ENCODE results near the gene DCAF17. TPM values are rescaled to one million over a fixed set of nuclear protein-coding genes. Genes with fewer than 3 reads are reported as not detected.

The DCAF17 gene
- total and polyA plus RNA-seq, 7 donors = 3.1 to 10.8 (median 7.5) TPM

DNA sequence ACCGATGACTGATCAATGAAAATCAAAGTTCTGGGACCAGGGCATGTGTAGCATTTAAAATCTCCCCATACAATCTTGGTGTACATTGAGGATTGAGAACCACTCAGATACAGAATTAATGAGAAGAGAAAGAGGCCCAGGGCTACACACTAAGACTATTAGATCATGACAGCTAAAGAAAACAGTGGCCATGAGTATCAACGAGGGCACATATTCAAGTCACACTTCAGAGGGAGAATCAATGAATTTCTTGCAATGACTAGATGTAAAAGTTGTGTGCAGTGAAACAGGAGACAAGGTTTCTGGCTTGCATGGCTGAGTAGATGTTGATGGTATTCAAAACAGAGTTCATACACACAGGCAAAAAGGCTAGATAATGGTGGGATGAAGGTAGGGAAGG is 29.3 kb upstream of the DCAF17 start:
- Histone ChIP-seq H3K27me3 (ENCODE audit: insufficient read depth in 3 of 3, low read length in 2 of 3) (no peaks in the 10 kb centered on the region), H3K36me3 (ENCODE audit: insufficient read depth in 1 of 2, low read depth in 1 of 2) (no peaks in the 10 kb centered on the region), H3K9me3 (peaks cover 5% of the 10 kb centered on the region), H3K4me1 (no peaks in the 10 kb centered on the region), H3K27ac (no peak overlapping the region), H3K4me3 (no peak overlapping the region)
- TF ChIP-seq CTCF (IDR thresholded peaks at IDR 0.05) = no peak
- ATAC-seq (no peak), DNase-seq (no peak)
- 94 to 98% (median 94%) methylated on average over 2 of the region's 2 CpGs for WGBS, 3 donors
- intact Hi-C loops (cut with DNase I) = no loop called here

GRCh38 chr2:171405546-171405945 is 28.5 kb upstream of the DCAF17 start:
- WGBS, 3 donors = 94 to 100% (median 95%) methylated on average over 1 of the region's 1 CpG
- Histone ChIP-seq H3K36me3 (ENCODE audit: insufficient read depth in 1 of 2, low read depth in 1 of 2) (no peaks in the 10 kb centered on the region), H3K27ac (no peak overlapping the region), H3K27me3 (ENCODE audit: insufficient read depth in 3 of 3, low read length in 2 of 3) (no peaks in the 10 kb centered on the region), H3K9me3 (peaks cover 5% of the 10 kb centered on the region), H3K4me1 (no peaks in the 10 kb centered on the region), H3K4me3 (no peak overlapping the region)
- no peak for ATAC-seq
- intact Hi-C loops (cut with DNase I) = no loop called here
- no peak for TF ChIP-seq CTCF (IDR thresholded peaks at IDR 0.05)
- DNase-seq = no peak

DNA sequence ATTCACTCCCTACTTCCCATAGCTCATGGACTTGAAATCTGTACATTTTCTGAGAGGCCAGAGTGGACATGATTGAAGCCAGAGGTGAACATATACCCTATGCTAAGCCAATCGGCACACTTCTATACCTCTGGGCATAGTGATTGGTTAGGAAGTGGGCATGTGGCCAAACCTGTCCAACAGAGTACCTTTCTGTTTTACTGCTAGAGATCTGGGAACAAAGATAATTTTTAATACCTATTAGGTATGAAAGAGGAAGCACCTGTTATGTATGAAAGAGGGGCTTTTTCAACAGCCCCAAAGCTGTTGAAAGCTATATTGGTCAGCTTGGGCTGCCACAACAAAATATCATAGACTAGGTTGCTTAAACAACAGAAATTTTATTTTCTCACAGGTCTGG is 28.0 kb upstream of the DCAF17 start:
- 77 to 94% (median 86%) methylated on average over 1 of the region's 1 CpG for WGBS, 3 donors
- Histone ChIP-seq H3K4me1 (no peaks in the 10 kb centered on the region), H3K27ac (no peak overlapping the region), H3K27me3 (ENCODE audit: insufficient read depth in 3 of 3, low read length in 2 of 3) (no peaks in the 10 kb centered on the region), H3K36me3 (ENCODE audit: insufficient read depth in 1 of 2, low read depth in 1 of 2) (no peaks in the 10 kb centered on the region), H3K4me3 (no peak overlapping the region), H3K9me3 (peaks cover 5% of the 10 kb centered on the region)
- ATAC-seq (no peak), DNase-seq (no peak)
- no peak for TF ChIP-seq CTCF (IDR thresholded peaks at IDR 0.05)
- intact Hi-C loops (cut with DNase I) = no loop called here

- Histone ChIP-seq H3K4me3 (no peak overlapping the region), H3K9me3 (peaks cover under 1% of the 10 kb centered on the region), H3K27me3 (ENCODE audit: insufficient read depth in 3 of 3, low read length in 2 of 3) (no peaks in the 10 kb centered on the region), H3K36me3 (ENCODE audit: insufficient read depth in 1 of 2, low read depth in 1 of 2) (no peaks in the 10 kb centered on the region), H3K4me1 (no peaks in the 10 kb centered on the region), H3K27ac (no peak overlapping the region)
- intact Hi-C loops (cut with DNase I) = no loop called here
- no peak for DNase-seq
- no peak for ATAC-seq
- WGBS, 3 donors = 91 to 92% (median 92%) methylated on average over 4 of the region's 4 CpGs
- no peak for TF ChIP-seq CTCF (IDR thresholded peaks at IDR 0.05)
Measured at GRCh38 chr2:171407030-171407675, 26.9 kb upstream of the DCAF17 start.

DNA sequence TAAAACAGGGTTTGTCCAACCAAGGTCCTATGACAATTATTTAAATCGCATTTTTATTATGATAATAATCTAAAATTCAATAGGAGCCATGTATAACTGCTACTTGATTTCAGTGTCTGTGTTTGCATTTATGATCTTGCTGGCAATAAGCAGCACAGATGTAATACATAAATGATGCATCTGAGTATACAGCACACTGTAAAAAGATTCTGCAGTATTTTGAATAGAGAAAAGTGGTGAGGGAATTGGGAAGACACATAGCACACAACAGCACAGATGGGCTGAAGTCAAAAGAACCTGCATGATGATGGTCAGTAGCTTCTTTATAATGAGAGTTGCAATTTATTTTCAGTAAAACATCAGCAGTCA is 26.4 kb upstream of the DCAF17 start:
- DNase-seq (no peak), ATAC-seq (no peak)
- 83 to 92% (median 91%) methylated on average over 1 of the region's 1 CpG for WGBS, 3 donors
- Histone ChIP-seq H3K9me3 (no peaks in the 10 kb centered on the region), H3K4me3 (no peak overlapping the region), H3K27me3 (ENCODE audit: insufficient read depth in 3 of 3, low read length in 2 of 3) (no peaks in the 10 kb centered on the region), H3K36me3 (ENCODE audit: insufficient read depth in 1 of 2, low read depth in 1 of 2) (no peaks in the 10 kb centered on the region), H3K4me1 (no peaks in the 10 kb centered on the region), H3K27ac (no peak overlapping the region)
- no peak for TF ChIP-seq CTCF (IDR thresholded peaks at IDR 0.05)
- intact Hi-C loops (cut with DNase I) = no loop called here
